ENCODE results near the gene FKTN.

- no peak for TF ChIP-seq CTCF (IDR thresholded peaks at IDR 0.05)
- TF ChIP-seq EZH2 (IDR thresholded peaks at IDR 0.05): no peak
Measured at GRCh38 chr9:105632807-105633206, 74.9 kb downstream of the FKTN start.
